GM21381 (cell line): ENCODE results near the gene PLBD2.

ENCODE experiments used
- ATAC-seq: cut with Tn5 transposase; IDR thresholded peaks from one replicate; pipeline ENCODE4 v1.9.1; 2021; ENCODE audit warnings: mild to moderate bottlenecking, moderate library complexity; ENCODE audit not compliant: unreplicated experiment

The PLBD2 gene

GRCh38 chr12:113358381-113359132 is at the start of gene PLBD2:
PLBD2 (plus strand) TSS chr12:113358587; CDS start chr12:113358601, 14 bp downstream.
- ATAC-seq: peak; percentile 94

GRCh38 chr12:113310489-113310888 is 47.9 kb upstream of the PLBD2 start:
- no peak for ATAC-seq

GRCh38 chr12:113314121-113314529 is 44.3 kb upstream of the PLBD2 start:
- no peak for ATAC-seq

- ATAC-seq: no peak
Observed at GRCh38 chr12:113315358-113315757, 43.0 kb upstream of the PLBD2 start.

- no peak for ATAC-seq
Observed at GRCh38 chr12:113316155-113316554, 42.2 kb upstream of the PLBD2 start.

GRCh38 chr12:113317122-113317521 is 41.3 kb upstream of the PLBD2 start:
- no peak for ATAC-seq

GRCh38 chr12:113318046-113318656 is 40.2 kb upstream of the PLBD2 start:
- ATAC-seq: no peak

GRCh38 chr12:113318900-113319628 is 39.3 kb upstream of the PLBD2 start:
- no peak for ATAC-seq

GRCh38 chr12:113320401-113320800 is 38.0 kb upstream of the PLBD2 start:
- ATAC-seq: no peak

- ATAC-seq: no peak
Observed at GRCh38 chr12:113322343-113322742, 36.0 kb upstream of the PLBD2 start.

- no peak for ATAC-seq
Observed at GRCh38 chr12:113325916-113326315, 32.5 kb upstream of the PLBD2 start.

- no peak for ATAC-seq
Observed at GRCh38 chr12:113326775-113327395, 31.5 kb upstream of the PLBD2 start.

GRCh38 chr12:113328368-113328889 is 30.0 kb upstream of the PLBD2 start:
- no peak for ATAC-seq

- ATAC-seq: no peak
Observed at GRCh38 chr12:113329022-113329790, 29.2 kb upstream of the PLBD2 start.

- ATAC-seq: no peak
Observed at GRCh38 chr12:113329791-113330417, 28.5 kb upstream of the PLBD2 start.

- no peak for ATAC-seq
Observed at GRCh38 chr12:113330505-113330904, 27.9 kb upstream of the PLBD2 start.

GRCh38 chr12:113332688-113333417 is 25.5 kb upstream of the PLBD2 start:
- ATAC-seq: no peak

- no peak for ATAC-seq
Observed at GRCh38 chr12:113333418-113333750, 25.0 kb upstream of the PLBD2 start.
